Stomach (tissue), 4 donors: Measurements from ENCODE around the gene APLF.

Experiments
- EP300 ChIP-seq: sonication (generic); formaldehyde crosslinking; IDR thresholded peaks from one replicate; pipeline ENCODE4 v1.6.1; 2017; ENCODE audit warnings: antibody characterized with exemption
- TF ChIP-seq, protein P1 (sequence below), 7 experiments: fragments of 450-650 bp in 4 of 7; fragments of 200-600 bp in 3 of 7; sonication (generic) in 3 of 7; IDR thresholded peaks; one replicate each; pipeline ENCODE4 v1.5.1; 2016 to 2019; ENCODE audit warnings: antibody characterized with exemption in 7 of 7, control low read depth in 2 of 7, mild to moderate bottlenecking in 1 of 7

DNA sequence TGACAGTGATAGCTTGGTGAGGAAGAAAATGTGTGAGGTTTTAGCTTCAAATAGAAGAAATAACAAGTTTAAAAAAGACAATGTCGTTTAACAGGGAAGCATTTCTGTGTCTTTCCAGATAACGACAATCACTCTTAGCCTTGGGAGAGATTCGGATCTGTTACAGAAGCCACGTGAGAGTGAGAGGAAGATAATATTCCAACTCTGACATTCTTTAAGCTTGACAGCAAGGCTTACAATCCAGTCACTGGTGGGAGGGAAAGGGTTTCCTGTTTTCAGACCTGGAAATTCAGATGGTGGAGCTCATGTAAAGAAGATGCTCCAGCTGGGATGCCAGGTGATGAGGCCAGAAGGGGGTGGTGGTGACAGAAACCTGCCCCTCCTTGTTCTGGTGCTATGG lies 31.1 kb upstream of the APLF start:
- TF ChIP-seq, protein P1, sequence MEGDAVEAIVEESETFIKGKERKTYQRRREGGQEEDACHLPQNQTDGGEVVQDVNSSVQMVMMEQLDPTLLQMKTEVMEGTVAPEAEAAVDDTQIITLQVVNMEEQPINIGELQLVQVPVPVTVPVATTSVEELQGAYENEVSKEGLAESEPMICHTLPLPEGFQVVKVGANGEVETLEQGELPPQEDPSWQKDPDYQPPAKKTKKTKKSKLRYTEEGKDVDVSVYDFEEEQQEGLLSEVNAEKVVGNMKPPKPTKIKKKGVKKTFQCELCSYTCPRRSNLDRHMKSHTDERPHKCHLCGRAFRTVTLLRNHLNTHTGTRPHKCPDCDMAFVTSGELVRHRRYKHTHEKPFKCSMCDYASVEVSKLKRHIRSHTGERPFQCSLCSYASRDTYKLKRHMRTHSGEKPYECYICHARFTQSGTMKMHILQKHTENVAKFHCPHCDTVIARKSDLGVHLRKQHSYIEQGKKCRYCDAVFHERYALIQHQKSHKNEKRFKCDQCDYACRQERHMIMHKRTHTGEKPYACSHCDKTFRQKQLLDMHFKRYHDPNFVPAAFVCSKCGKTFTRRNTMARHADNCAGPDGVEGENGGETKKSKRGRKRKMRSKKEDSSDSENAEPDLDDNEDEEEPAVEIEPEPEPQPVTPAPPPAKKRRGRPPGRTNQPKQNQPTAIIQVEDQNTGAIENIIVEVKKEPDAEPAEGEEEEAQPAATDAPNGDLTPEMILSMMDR (IDR thresholded peaks at IDR 0.05) = no peak
- no peak for TF ChIP-seq EP300
